ENCODE data around the gene PODXL.

PODXL gene

GRCh38 chr7:131586259-131586658 lies 29.8 kb upstream of the PODXL start:
- no peak for DNase-seq (ENCODE audit: low read depth)
- H3K4me3 ChIP-seq (ENCODE audit: low read depth, low read length), result no peak overlapping the region
- TF ChIP-seq CTCF (IDR thresholded peaks at IDR 0.05; ENCODE audit: insufficient read depth, low read depth, low read length, missing control alignments), result no peak

GRCh38 chr7:131583430-131583829 lies 27.0 kb upstream of the PODXL start:
- no peak for TF ChIP-seq CTCF (IDR thresholded peaks at IDR 0.05; ENCODE audit: insufficient read depth, low read depth, low read length, missing control alignments)
- H3K4me3 ChIP-seq (ENCODE audit: low read depth, low read length), result no peak overlapping the region
- no peak for DNase-seq (ENCODE audit: low read depth)

GRCh38 chr7:131581241-131582051 lies 25.0 kb upstream of the PODXL start:
- DNase-seq (ENCODE audit: low read depth), result no peak
- H3K4me3 ChIP-seq (ENCODE audit: low read depth, low read length), result no peak overlapping the region
- no peak for TF ChIP-seq CTCF (IDR thresholded peaks at IDR 0.05; ENCODE audit: insufficient read depth, low read depth, low read length, missing control alignments)

GRCh38 chr7:131578602-131579001 lies 22.2 kb upstream of the PODXL start:
- DNase-seq (ENCODE audit: low read depth), result no peak

GRCh38 chr7:131574741-131575140 lies 18.3 kb upstream of the PODXL start:
- no peak for TF ChIP-seq CTCF (IDR thresholded peaks at IDR 0.05; ENCODE audit: insufficient read depth, low read depth, low read length, missing control alignments)
- DNase-seq (ENCODE audit: low read depth), result no peak
- no peak overlapping the region for H3K4me3 ChIP-seq (ENCODE audit: low read depth, low read length)

More at GRCh38 chr7:131578602-131579001, 22.2 kb upstream of the PODXL start:
- TF ChIP-seq CTCF (IDR thresholded peaks at IDR 0.05; ENCODE audit: insufficient read depth, low read depth, low read length, missing control alignments), result no peak
- no peak overlapping the region for H3K4me3 ChIP-seq (ENCODE audit: low read depth, low read length)

- TF ChIP-seq CTCF (IDR thresholded peaks at IDR 0.05; ENCODE audit: insufficient read depth, low read depth, low read length, missing control alignments), result no peak
- no peak for DNase-seq (ENCODE audit: low read depth)
Observed at GRCh38 chr7:131570401-131570800, 14.0 kb upstream of the PODXL start.

GRCh38 chr7:131568970-131569369 lies 12.5 kb upstream of the PODXL start:
- no peak overlapping the region for H3K4me3 ChIP-seq (ENCODE audit: low read depth, low read length)
- TF ChIP-seq CTCF (IDR thresholded peaks at IDR 0.05; ENCODE audit: insufficient read depth, low read depth, low read length, missing control alignments), result no peak

More at GRCh38 chr7:131570401-131570800, 14.0 kb upstream of the PODXL start:
- no peak overlapping the region for H3K4me3 ChIP-seq (ENCODE audit: low read depth, low read length)

More at GRCh38 chr7:131568970-131569369, 12.5 kb upstream of the PODXL start:
- no peak for DNase-seq (ENCODE audit: low read depth)

Data from GM12865 (cell line).